SJSA1 (cell line): Measurements from ENCODE around the gene TXLNB. TPM values are rescaled to one million over a fixed set of nuclear protein-coding genes. Genes with fewer than 3 reads are reported as not detected.

Experiments
- DNase-seq, 2 experiments: peaks; one replicate each; pipeline ENCODE4 v3.0.0-alpha.2; 2015 to 2020; ENCODE audit warnings: low spot score in 2 of 2, low read depth in 1 of 2
- H3K27ac ChIP-seq: fragments of 250-450 bp; sonication (Bioruptor Pico); 2 replicates; pipeline ENCODE4 v1.5.1; 2020; ENCODE audit warnings: mild to moderate bottlenecking, moderate library complexity
- H3K27me3 ChIP-seq: fragments of 250-450 bp; sonication (Bioruptor Pico); replicated peaks from 2 replicates; pipeline ENCODE4 v1.5.1; 2020; ENCODE audit warnings: mild to moderate bottlenecking, moderate library complexity
- H3K36me3 ChIP-seq: fragments of 250-450 bp; sonication (Bioruptor Pico); 2 replicates; pipeline ENCODE4 v1.5.1; 2020; ENCODE audit warnings: mild to moderate bottlenecking
- H3K4me1 ChIP-seq: fragments of 250-450 bp; sonication (Bioruptor Pico); replicated peaks from 2 replicates; pipeline ENCODE4 v1.6.1; 2021; ENCODE audit warnings: mild to moderate bottlenecking
- H3K4me3 ChIP-seq: fragments of 250-450 bp; sonication (Bioruptor Pico); 2 replicates; pipeline ENCODE4 v1.5.1; 2020; ENCODE audit warnings: mild to moderate bottlenecking
- H3K9me3 ChIP-seq: fragments of 250-450 bp; sonication (Bioruptor Pico); replicated peaks from 2 replicates; pipeline ENCODE4 v1.5.1; 2020; ENCODE audit warnings: mild to moderate bottlenecking
- total RNA-seq: library from RNA; depleted of rRNA; stranded (reverse); fragments of >200 nt; shearing (Covaris generic); gene quantifications from 2 replicates; pipeline ENCODE4 v1.2.3, GENCODE V29; 2014

Gene TXLNB
- total RNA-seq, 1 experiment from 2014 or later, result not detected

- no peak overlapping the region for H3K27ac ChIP-seq
- no peaks in the 10 kb centered on the region for H3K27me3 ChIP-seq
- no peak overlapping the region for H3K4me3 ChIP-seq
- H3K9me3 ChIP-seq, result no peaks in the 10 kb centered on the region
- H3K4me1 ChIP-seq, result no peaks in the 10 kb centered on the region; the same call in 1 of the 2 replicates
- no peaks in the 10 kb centered on the region for H3K36me3 ChIP-seq
- DNase-seq, result no peak
Measured at GRCh38 chr6:139325125-139325524, 33.3 kb upstream of the TXLNB start.

- no peaks in the 10 kb centered on the region for H3K9me3 ChIP-seq
- no peak overlapping the region for H3K4me3 ChIP-seq
- no peaks in the 10 kb centered on the region for H3K36me3 ChIP-seq
- no peak overlapping the region for H3K27ac ChIP-seq
- no peak for DNase-seq
- no peaks in the 10 kb centered on the region for H3K27me3 ChIP-seq
- no peaks in the 10 kb centered on the region; the same call in 1 of the 2 replicates for H3K4me1 ChIP-seq
Measured at GRCh38 chr6:139324301-139324555, 32.4 kb upstream of the TXLNB start.

- no peak overlapping the region for H3K27ac ChIP-seq
- H3K4me3 ChIP-seq, result no peak overlapping the region
Measured at GRCh38 chr6:139323511-139324300, 31.9 kb upstream of the TXLNB start.

GRCh38 chr6:139320081-139320480 lies 28.3 kb upstream of the TXLNB start:
- no peak overlapping the region for H3K27ac ChIP-seq
- no peak for DNase-seq
- no peaks in the 10 kb centered on the region for H3K36me3 ChIP-seq
- no peak overlapping the region for H3K4me3 ChIP-seq
- no peaks in the 10 kb centered on the region for H3K9me3 ChIP-seq
- no peaks in the 10 kb centered on the region; the same call in 1 of the 2 replicates for H3K4me1 ChIP-seq
- H3K27me3 ChIP-seq, result no peaks in the 10 kb centered on the region

More at GRCh38 chr6:139323511-139324300, 31.9 kb upstream of the TXLNB start:
- Histone ChIP-seq H3K36me3 (no peaks in the 10 kb centered on the region), H3K4me1 (no peaks in the 10 kb centered on the region; the same call in 1 of the 2 replicates), H3K9me3 (no peaks in the 10 kb centered on the region), H3K27me3 (no peaks in the 10 kb centered on the region)
- DNase-seq, result peak; percentile 17 to 51

- no peak overlapping the region for H3K4me3 ChIP-seq
- H3K27me3 ChIP-seq, result no peaks in the 10 kb centered on the region
- H3K9me3 ChIP-seq, result no peaks in the 10 kb centered on the region
- no peaks in the 10 kb centered on the region for H3K36me3 ChIP-seq
- no peaks in the 10 kb centered on the region for H3K4me1 ChIP-seq
- DNase-seq, result no peak
- H3K27ac ChIP-seq, result no peak overlapping the region
Measured at GRCh38 chr6:139316622-139317317, 25.0 kb upstream of the TXLNB start.

GRCh38 chr6:139313784-139314545 lies 22.2 kb upstream of the TXLNB start:
- Histone ChIP-seq H3K36me3 (no peaks in the 10 kb centered on the region), H3K4me3 (no peak overlapping the region), H3K27me3 (no peaks in the 10 kb centered on the region), H3K9me3 (no peaks in the 10 kb centered on the region), H3K27ac (no peak overlapping the region), H3K4me1 (no peaks in the 10 kb centered on the region)
- DNase-seq, result no peak

- Histone ChIP-seq H3K4me1 (no peaks in the 10 kb centered on the region), H3K36me3 (no peaks in the 10 kb centered on the region), H3K4me3 (no peak overlapping the region), H3K9me3 (no peaks in the 10 kb centered on the region), H3K27me3 (no peaks in the 10 kb centered on the region), H3K27ac (no peak overlapping the region)
- DNase-seq, result no peak
Measured at GRCh38 chr6:139313229-139313628, 21.4 kb upstream of the TXLNB start.

GRCh38 chr6:139311831-139312230 lies 20.0 kb upstream of the TXLNB start:
- Histone ChIP-seq H3K4me1 (no peaks in the 10 kb centered on the region), H3K27me3 (no peaks in the 10 kb centered on the region), H3K4me3 (no peak overlapping the region), H3K9me3 (no peaks in the 10 kb centered on the region), H3K27ac (no peak overlapping the region), H3K36me3 (no peaks in the 10 kb centered on the region)
- DNase-seq, result no peak

GRCh38 chr6:139308936-139309603 lies 17.3 kb upstream of the TXLNB start:
- Histone ChIP-seq H3K4me3 (no peak overlapping the region), H3K27ac (no peak overlapping the region), H3K9me3 (no peaks in the 10 kb centered on the region), H3K27me3 (no peaks in the 10 kb centered on the region), H3K4me1 (no peaks in the 10 kb centered on the region), H3K36me3 (no peaks in the 10 kb centered on the region)
- no peak for DNase-seq

- Histone ChIP-seq H3K36me3 (no peaks in the 10 kb centered on the region), H3K4me3 (no peak overlapping the region), H3K9me3 (no peaks in the 10 kb centered on the region), H3K4me1 (no peaks in the 10 kb centered on the region), H3K27ac (no peak overlapping the region), H3K27me3 (no peaks in the 10 kb centered on the region)
- no peak for DNase-seq
Measured at GRCh38 chr6:139308286-139308916, 16.6 kb upstream of the TXLNB start.

- Histone ChIP-seq H3K9me3 (no peaks in the 10 kb centered on the region), H3K27ac (no peak overlapping the region), H3K27me3 (no peaks in the 10 kb centered on the region), H3K4me1 (no peaks in the 10 kb centered on the region), H3K36me3 (no peaks in the 10 kb centered on the region), H3K4me3 (no peak overlapping the region)
- DNase-seq, result no peak
Measured at GRCh38 chr6:139306291-139306981, 14.6 kb upstream of the TXLNB start.

- DNase-seq, result no peak
- H3K9me3 ChIP-seq, result no peaks in the 10 kb centered on the region
- no peaks in the 10 kb centered on the region for H3K36me3 ChIP-seq
- no peaks in the 10 kb centered on the region for H3K4me1 ChIP-seq
- no peaks in the 10 kb centered on the region for H3K27me3 ChIP-seq
- no peak overlapping the region for H3K27ac ChIP-seq
- H3K4me3 ChIP-seq, result no peak overlapping the region
Measured at GRCh38 chr6:139303185-139303584, 11.4 kb upstream of the TXLNB start.

GRCh38 chr6:139297921-139298320 lies 6.1 kb upstream of the TXLNB start:
- no peaks in the 10 kb centered on the region for H3K27me3 ChIP-seq
- H3K36me3 ChIP-seq, result no peaks in the 10 kb centered on the region
- no peak for DNase-seq
- H3K9me3 ChIP-seq, result no peaks in the 10 kb centered on the region; the same call in 1 of the 2 replicates
- peaks cover 9% of the 10 kb centered on the region for H3K4me1 ChIP-seq
- H3K27ac ChIP-seq, result no peak overlapping the region
- no peak overlapping the region for H3K4me3 ChIP-seq
